Large intestine (tissue), 3 donors: ENCODE results near the gene LONP2. TPM values are rescaled to one million over a fixed set of nuclear protein-coding genes. Genes with fewer than 3 reads are reported as not detected.
"Not testable (repeated sequence)": the region's sequence is repeated elsewhere in the genome, so short reads cannot be mapped to it uniquely, and the experiment has no call there.

Source experiments
- DNase-seq, 2 donors: peaks; one replicate each; pipeline versions ENCODE4 v3.0.0 to v3.0.0-alpha.2; 2013
- H3K27ac ChIP-seq: one replicate; pipeline ENCODE4 v1.5.1; 2013; ENCODE audit warnings: low read length
- H3K27me3 ChIP-seq: 2 replicates; pipeline ENCODE4 v1.6.1; 2013; ENCODE audit warnings: low read length; ENCODE audit not compliant: control insufficient read depth, insufficient read depth
- H3K36me3 ChIP-seq: 2 replicates; pipeline ENCODE4 v1.6.1; 2013; ENCODE audit warnings: low read length; ENCODE audit not compliant: control insufficient read depth, insufficient read depth
- H3K4me1 ChIP-seq: one replicate; pipeline ENCODE4 v1.6.1; 2013; ENCODE audit warnings: low read length; ENCODE audit not compliant: control insufficient read depth, insufficient read depth
- H3K4me3 ChIP-seq: one replicate; pipeline ENCODE4 v1.5.1; 2013; ENCODE audit warnings: low read length
- H3K9me3 ChIP-seq: one replicate; pipeline ENCODE4 v1.6.1; 2013; ENCODE audit warnings: mild to moderate bottlenecking, low read depth, low read length, moderate library complexity; ENCODE audit not compliant: control insufficient read depth
- WGBS: methylation state at CpG from one replicate; pipeline ENCODE4 v1.1.5; 2013; ENCODE audit warnings: low lambda C conversion rate; ENCODE audit not compliant: insufficient coverage; 5-methylcytosine and 5-hydroxymethylcytosine counted together
- polyA plus RNA-seq: library from polyadenylated mRNA; unstranded; fragments of 120-200 nt; gene quantifications from one replicate; pipeline ENCODE4 v1.2.1, GENCODE V29; 2013

The LONP2 gene
- polyA plus RNA-seq, 1 donor: 49.4 TPM

- H3K27me3 ChIP-seq: no peaks in the 10 kb centered on the region
- H3K27ac ChIP-seq: no peak overlapping the region
- peaks cover 18% of the 10 kb centered on the region for H3K9me3 ChIP-seq
- H3K4me3 ChIP-seq: no peak overlapping the region
- no peak for DNase-seq
- no peaks in the 10 kb centered on the region for H3K4me1 ChIP-seq
- peaks cover 37% of the 10 kb centered on the region for H3K36me3 ChIP-seq
- 92% methylated on average over 4 of the region's 4 CpGs for WGBS
These were observed 67.0 kb downstream of the LONP2 start for GRCh38 chr16:48310908-48311641.

GRCh38 chr16:48313905-48314304, 69.8 kb downstream of the LONP2 start:
- H3K4me1 ChIP-seq, DNase-seq, H3K27me3 ChIP-seq, H3K27ac ChIP-seq, H3K4me3 ChIP-seq: not testable (repeated sequence)
- 92% methylated on average over 2 of the region's 3 CpGs for WGBS
- H3K9me3 ChIP-seq: peaks cover 18% of the 10 kb centered on the region
- peaks cover 30% of the 10 kb centered on the region for H3K36me3 ChIP-seq

DNA sequence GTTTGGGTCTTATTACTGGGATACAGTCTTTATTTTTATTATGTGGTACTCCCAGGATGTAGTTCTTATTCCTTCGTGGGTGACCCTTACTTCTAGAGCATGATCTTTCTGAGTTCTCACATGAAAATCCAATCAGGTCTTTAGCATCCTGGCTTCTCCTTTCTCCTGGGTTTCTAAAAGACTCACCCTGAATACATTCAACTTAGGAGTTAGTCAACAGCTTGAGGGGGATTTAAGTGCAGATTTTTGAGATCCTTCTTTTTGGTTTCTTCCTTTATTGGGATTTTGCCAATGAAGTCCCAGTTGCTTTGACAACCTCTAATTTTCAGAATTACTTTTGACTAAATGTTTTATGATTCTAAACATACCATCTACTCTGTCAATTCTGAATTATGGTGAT, 72.9 kb downstream of the LONP2 start:
- Histone ChIP-seq H3K36me3 (peaks cover 26% of the 10 kb centered on the region), H3K4me1 (no peaks in the 10 kb centered on the region), H3K27me3 (no peaks in the 10 kb centered on the region), H3K9me3 (peaks cover under 1% of the 10 kb centered on the region), H3K4me3 (no peak overlapping the region), H3K27ac (no peak overlapping the region)
- no CpG with 5 or more reads among the region's 1 CpG for WGBS
- no peak for DNase-seq

- Histone ChIP-seq H3K27me3 (no peaks in the 10 kb centered on the region), H3K27ac (no peak overlapping the region), H3K4me3 (no peak overlapping the region), H3K4me1 (no peaks in the 10 kb centered on the region), H3K9me3 (no peaks in the 10 kb centered on the region), H3K36me3 (peaks cover 22% of the 10 kb centered on the region)
- WGBS: no CpG with 5 or more reads among the region's 2 CpGs
- no peak for DNase-seq
These were observed 73.7 kb downstream of the LONP2 start for GRCh38 chr16:48317614-48318315.

- H3K9me3 ChIP-seq: no peaks in the 10 kb centered on the region
- H3K4me3 ChIP-seq: no peak overlapping the region
- H3K27me3 ChIP-seq: no peaks in the 10 kb centered on the region
- no peak overlapping the region for H3K27ac ChIP-seq
- DNase-seq: no peak
- peaks cover 18% of the 10 kb centered on the region for H3K36me3 ChIP-seq
- WGBS: no CpG with 5 or more reads among the region's 4 CpGs
- no peaks in the 10 kb centered on the region for H3K4me1 ChIP-seq
These were observed 74.5 kb downstream of the LONP2 start for GRCh38 chr16:48318630-48319029.

- WGBS: 100% methylated on average over 1 of the region's 2 CpGs
- Histone ChIP-seq H3K27me3 (no peaks in the 10 kb centered on the region), H3K36me3 (peaks cover 20% of the 10 kb centered on the region), H3K9me3 (no peaks in the 10 kb centered on the region), H3K27ac (no peak overlapping the region), H3K4me1 (no peaks in the 10 kb centered on the region), H3K4me3 (no peak overlapping the region)
- DNase-seq: no peak
These were observed 77.4 kb downstream of the LONP2 start for GRCh38 chr16:48321317-48322036.

DNA sequence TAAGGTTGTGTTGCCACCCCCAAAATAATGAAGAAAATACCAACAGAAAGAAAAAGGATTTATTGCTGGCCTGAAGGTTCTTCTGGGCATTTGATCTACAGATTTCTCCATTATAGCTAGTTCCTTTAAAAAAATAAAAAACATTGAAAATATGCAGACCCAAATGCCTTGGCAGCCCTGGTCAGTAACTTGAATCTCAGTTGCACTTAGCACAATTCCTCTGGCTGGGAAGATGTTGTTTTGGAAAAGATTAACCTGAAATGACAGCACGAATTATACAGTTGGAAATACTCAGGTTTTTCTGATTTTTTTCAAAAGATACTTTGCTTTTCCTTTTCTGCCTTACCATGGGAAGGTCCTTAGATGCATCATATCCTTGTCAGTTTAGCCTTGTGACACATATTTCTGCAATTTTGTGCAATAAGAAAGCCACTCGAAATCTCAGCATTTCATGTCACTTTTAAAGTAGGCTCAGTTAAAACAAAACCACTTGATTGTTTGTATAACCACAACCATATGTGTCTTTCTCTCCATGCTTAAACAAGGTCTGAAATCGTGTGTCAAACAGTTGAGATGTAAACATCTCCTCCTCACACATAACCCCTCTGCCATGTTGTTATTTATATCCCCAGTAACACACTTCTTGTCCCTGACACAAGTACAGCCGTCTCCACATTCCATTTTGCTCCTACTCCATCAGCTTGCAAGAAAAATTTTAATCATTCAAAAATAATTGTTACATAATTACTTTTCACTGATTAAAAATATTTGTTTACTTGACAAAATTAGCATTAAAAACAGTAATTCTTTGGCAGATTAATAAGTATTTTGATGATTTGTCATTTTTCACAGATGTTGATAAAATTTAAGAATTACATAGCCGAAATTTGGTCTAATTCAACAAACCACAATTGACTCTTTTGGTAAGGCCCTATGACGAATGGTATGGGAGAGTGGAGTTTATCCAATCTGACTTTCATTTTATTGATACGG, 80.0 kb downstream of the LONP2 start:
- H3K36me3 ChIP-seq: peaks cover 20% of the 10 kb centered on the region
- no peaks in the 10 kb centered on the region for H3K9me3 ChIP-seq
- 76% methylated on average over 4 of the region's 7 CpGs for WGBS
- no peak overlapping the region for H3K4me3 ChIP-seq
- DNase-seq: no peak
- no peaks in the 10 kb centered on the region for H3K4me1 ChIP-seq
- no peak overlapping the region for H3K27ac ChIP-seq
- H3K27me3 ChIP-seq: no peaks in the 10 kb centered on the region

- Histone ChIP-seq H3K36me3 (peaks cover 15% of the 10 kb centered on the region), H3K9me3 (no peaks in the 10 kb centered on the region), H3K27me3 (no peaks in the 10 kb centered on the region), H3K4me1 (no peaks in the 10 kb centered on the region), H3K4me3 (no peak overlapping the region), H3K27ac (no peak overlapping the region)
- WGBS: no CpG with 5 or more reads among the region's 4 CpGs
- DNase-seq: no peak
These were observed 82.8 kb downstream of the LONP2 start for GRCh38 chr16:48326915-48327314.

DNA sequence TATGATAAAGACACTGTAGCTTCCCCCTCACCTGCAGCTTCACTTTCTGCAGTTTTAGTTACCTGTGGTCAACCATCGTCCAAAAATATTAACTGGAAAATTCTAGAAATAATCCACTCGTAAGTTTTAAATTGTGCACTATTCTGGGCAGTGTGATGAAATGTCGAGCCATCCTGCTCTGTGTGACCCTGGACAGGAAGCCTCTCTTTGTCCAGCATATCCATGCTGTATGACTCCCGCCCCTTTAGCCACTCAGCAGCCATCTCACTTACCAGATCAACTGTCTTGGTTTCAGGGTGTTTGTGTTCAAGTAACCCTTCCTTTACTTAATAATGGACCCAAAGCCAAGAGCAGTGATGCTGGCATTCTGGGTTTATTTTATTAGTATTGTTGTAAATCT, 85.0 kb downstream of the LONP2 start:
- H3K27ac ChIP-seq: no peak overlapping the region
- no peaks in the 10 kb centered on the region for H3K9me3 ChIP-seq
- WGBS: no CpG with 5 or more reads among the region's 4 CpGs
- no peaks in the 10 kb centered on the region for H3K27me3 ChIP-seq
- no peaks in the 10 kb centered on the region for H3K4me1 ChIP-seq
- H3K36me3 ChIP-seq: peaks cover 16% of the 10 kb centered on the region
- no peak for DNase-seq
- no peak overlapping the region for H3K4me3 ChIP-seq
